BLaER1 treated with 17β-estradiol and CSF1 and Interleukin-3, amounts not matched to agents 10 nM and 100 nM (cell line): ENCODE measurements around the gene KPRP.

Source experiments
- H3K27ac ChIP-seq, 11 experiments: shearing (Covaris generic); formaldehyde crosslinking; 2 replicates each; pipeline ENCODE4 v1.8.1; 2022
- H3K27me3 ChIP-seq, 11 experiments: shearing (Covaris generic); formaldehyde crosslinking; 2 replicates each; pipeline ENCODE4 v1.8.1; 2022
- H3K36me3 ChIP-seq, 11 experiments: shearing (Covaris generic); formaldehyde crosslinking; 2 replicates each; pipeline ENCODE4 v1.8.1; 2022
- H3K4me1 ChIP-seq, 10 experiments: shearing (Covaris generic); formaldehyde crosslinking; 2 replicates each; pipeline ENCODE4 v1.8.1; 2022
- H3K4me2 ChIP-seq, 11 experiments: shearing (Covaris generic); formaldehyde crosslinking; 2 replicates each; pipeline ENCODE4 v1.8.1; 2022
- H3K4me3 ChIP-seq, 10 experiments: shearing (Covaris generic); formaldehyde crosslinking; 2 replicates each; pipeline ENCODE4 v1.8.1; 2022
- H3K9ac ChIP-seq, 11 experiments: shearing (Covaris generic); formaldehyde crosslinking; 2 replicates each; pipeline ENCODE4 v1.8.1; 2022
- H3K9me3 ChIP-seq, 11 experiments: shearing (Covaris generic); formaldehyde crosslinking; replicated peaks in 1 of 11; 2 replicates each; pipeline ENCODE4 v1.8.1; 2022
- H4K20me1 ChIP-seq, 11 experiments: shearing (Covaris generic); formaldehyde crosslinking; 2 replicates each; pipeline ENCODE4 v1.8.1; 2022
- Cebpa-rat ChIP-seq, 11 experiments: shearing (Covaris generic); IDR thresholded peaks; 2 replicates each; pipeline ENCODE4 v1.8.1; 2022

Gene KPRP

DNA sequence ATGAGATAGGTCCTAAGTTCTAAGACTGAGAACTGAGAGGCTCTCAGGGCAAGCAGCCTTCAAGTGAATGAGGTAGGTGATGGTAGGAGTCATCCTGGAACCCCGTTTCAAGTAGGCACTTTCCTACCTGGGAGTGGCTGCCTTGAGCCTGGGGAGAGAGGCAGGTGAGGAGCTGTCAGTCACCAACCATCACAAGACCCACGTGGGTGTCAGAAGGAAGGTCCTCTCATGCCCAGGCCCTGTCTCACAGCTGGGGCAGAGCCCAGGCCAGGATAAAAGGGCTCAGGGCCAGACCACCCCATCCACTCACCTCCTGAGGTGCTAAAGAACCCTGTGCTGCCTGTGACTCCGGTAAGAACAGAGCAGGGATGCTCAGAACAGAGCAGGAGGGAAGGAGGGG, 38.6 kb downstream of the KPRP start, which contains the start of gene LCE1D:
LCE1D (plus strand) TSS at position 301 of the 400 bp plus-strand sequence. CDS start 1,074 bp downstream, outside the sequence.
- no peak within 1 kb of the TSS for H3K4me3 ChIP-seq
- no peaks in the 10 kb centered on the region for H3K36me3 ChIP-seq
- no peaks in the 10 kb centered on the region for H3K9me3 ChIP-seq
- TF ChIP-seq Cebpa-rat (IDR thresholded peaks at IDR 0.05) = no peak
- H3K27me3 ChIP-seq = no peaks in the 10 kb centered on the region
- H3K4me1 ChIP-seq = peaks cover 0 to 9% (median 0%) of the 10 kb centered on the region in 10 experiments; a peak in 1 of 20 replicates
- no peak within 1 kb of the TSS for H3K27ac ChIP-seq
- no peak within 1 kb of the TSS for H3K4me2 ChIP-seq
- no peaks in the 10 kb centered on the region for H4K20me1 ChIP-seq
- H3K9ac ChIP-seq = no peak within 1 kb of the TSS

- Histone ChIP-seq H3K36me3 (no peaks in the 10 kb centered on the region), H4K20me1 (no peaks in the 10 kb centered on the region), H3K4me2 (no peak overlapping the region), H3K9ac (no peak overlapping the region), H3K4me3 (no peak overlapping the region), H3K27ac (no peak overlapping the region), H3K4me1 (peaks cover 0 to 9% (median 0%) of the 10 kb centered on the region in 10 experiments; a peak in 1 of 20 replicates), H3K9me3 (no peaks in the 10 kb centered on the region), H3K27me3 (no peaks in the 10 kb centered on the region)
- no peak for TF ChIP-seq Cebpa-rat (IDR thresholded peaks at IDR 0.05)
Measured at GRCh38 chr1:152801333-152801732, 43.5 kb downstream of the KPRP start.

DNA sequence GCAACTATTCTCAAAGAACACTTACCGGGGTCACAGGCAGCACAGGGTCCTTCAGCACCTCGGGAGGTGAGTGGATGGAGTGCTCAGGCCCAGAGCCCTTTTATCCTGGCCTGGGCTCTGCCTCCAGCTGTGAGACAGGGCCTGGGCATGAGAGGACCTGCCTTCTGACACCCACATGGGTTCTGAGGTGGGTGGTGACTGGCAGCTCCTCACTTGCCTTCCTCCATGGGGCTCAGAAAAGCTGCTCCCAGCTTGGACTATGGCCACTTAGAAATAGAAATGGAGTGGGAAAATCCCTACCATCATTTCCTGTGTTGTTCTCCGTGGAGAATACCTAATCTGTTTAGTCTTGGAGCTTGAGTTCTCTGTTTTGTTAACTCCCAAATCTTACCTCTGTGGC, 48.8 kb downstream of the KPRP start, which contains the start of gene LCE1C:
LCE1C (minus strand) TSS at position 76 of the 400 bp plus-strand sequence. CDS start 1,173 bp downstream, outside the sequence.
- Histone ChIP-seq H3K27me3 (no peaks in the 10 kb centered on the region), H3K4me2 (no peak within 1 kb of the TSS), H3K36me3 (no peaks in the 10 kb centered on the region), H4K20me1 (no peaks in the 10 kb centered on the region), H3K27ac (no peak within 1 kb of the TSS), H3K9ac (no peak within 1 kb of the TSS), H3K4me1 (no peaks in the 10 kb centered on the region), H3K4me3 (no peak within 1 kb of the TSS), H3K9me3 (peaks cover 0 to 6% (median 0%) of the 10 kb centered on the region in 11 experiments; a peak in 1 of 22 replicates)
- no peak for TF ChIP-seq Cebpa-rat (IDR thresholded peaks at IDR 0.05)

GRCh38 chr1:152811050-152811449, 53.2 kb downstream of the KPRP start:
- no peak for TF ChIP-seq Cebpa-rat (IDR thresholded peaks at IDR 0.05)
- no peak overlapping the region for H3K9ac ChIP-seq
- H3K36me3 ChIP-seq = no peaks in the 10 kb centered on the region
- no peaks in the 10 kb centered on the region for H4K20me1 ChIP-seq
- H3K4me3 ChIP-seq = no peak overlapping the region
- no peaks in the 10 kb centered on the region for H3K27me3 ChIP-seq
- no peaks in the 10 kb centered on the region for H3K4me1 ChIP-seq
- no peak overlapping the region for H3K4me2 ChIP-seq
- peaks cover 0 to 6% (median 0%) of the 10 kb centered on the region in 11 experiments; a peak in 1 of 22 replicates for H3K9me3 ChIP-seq
- no peak overlapping the region for H3K27ac ChIP-seq
